Loucy (cell line): ENCODE measurements around the gene FAU.

Experiments
- EZH2phosphoT487 ChIP-seq: fragments of 200-600 bp; IDR thresholded peaks from 2 replicates; pipeline ENCODE4 v1.6.1; 2018; ENCODE audit warnings: antibody characterized with exemption, mild to moderate bottlenecking, moderate library complexity, borderline replicate concordance
- TF ChIP-seq, protein P1 (sequence below): fragments of 200-600 bp; sonication (generic); conservative IDR thresholded peaks from 2 replicates; pipeline ENCODE4 v1.5.1; 2014; ENCODE audit warnings: mild to moderate bottlenecking, antibody characterized with exemption, low read length

DNA sequence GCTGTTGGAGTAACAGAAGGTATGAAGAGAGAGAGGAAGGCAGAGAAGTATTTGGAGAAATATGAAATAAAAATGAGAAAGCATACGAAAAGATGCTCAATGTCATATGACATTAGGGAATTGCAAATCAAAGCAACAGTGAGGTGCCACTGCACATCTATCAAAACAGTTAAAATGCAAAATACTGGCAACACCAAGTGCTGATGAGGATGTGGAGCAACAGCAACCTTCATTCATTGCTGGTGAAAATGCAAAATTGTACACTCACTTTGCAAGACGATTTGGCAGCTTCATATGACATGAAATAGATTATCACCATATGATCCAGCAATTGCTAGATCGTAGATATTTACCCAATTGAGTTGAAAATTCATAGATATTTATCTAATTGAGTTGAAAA, 38.7 kb upstream of the FAU start:
- TF ChIP-seq, protein P1, sequence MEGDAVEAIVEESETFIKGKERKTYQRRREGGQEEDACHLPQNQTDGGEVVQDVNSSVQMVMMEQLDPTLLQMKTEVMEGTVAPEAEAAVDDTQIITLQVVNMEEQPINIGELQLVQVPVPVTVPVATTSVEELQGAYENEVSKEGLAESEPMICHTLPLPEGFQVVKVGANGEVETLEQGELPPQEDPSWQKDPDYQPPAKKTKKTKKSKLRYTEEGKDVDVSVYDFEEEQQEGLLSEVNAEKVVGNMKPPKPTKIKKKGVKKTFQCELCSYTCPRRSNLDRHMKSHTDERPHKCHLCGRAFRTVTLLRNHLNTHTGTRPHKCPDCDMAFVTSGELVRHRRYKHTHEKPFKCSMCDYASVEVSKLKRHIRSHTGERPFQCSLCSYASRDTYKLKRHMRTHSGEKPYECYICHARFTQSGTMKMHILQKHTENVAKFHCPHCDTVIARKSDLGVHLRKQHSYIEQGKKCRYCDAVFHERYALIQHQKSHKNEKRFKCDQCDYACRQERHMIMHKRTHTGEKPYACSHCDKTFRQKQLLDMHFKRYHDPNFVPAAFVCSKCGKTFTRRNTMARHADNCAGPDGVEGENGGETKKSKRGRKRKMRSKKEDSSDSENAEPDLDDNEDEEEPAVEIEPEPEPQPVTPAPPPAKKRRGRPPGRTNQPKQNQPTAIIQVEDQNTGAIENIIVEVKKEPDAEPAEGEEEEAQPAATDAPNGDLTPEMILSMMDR, result no peak
- no peak for TF ChIP-seq EZH2phosphoT487
